Neural cell (in vitro differentiated cells): ENCODE results near the gene VPS8.

Experiments
- EP300 ChIP-seq: fragments of 450-650 bp; conservative IDR thresholded peaks from 2 replicates; pipeline ENCODE4 v1.6.1; 2014; ENCODE audit warnings: antibody characterized with exemption, mild to moderate bottlenecking, moderate library complexity; ENCODE audit not compliant: poor library complexity, severe bottlenecking
- EZH2 ChIP-seq: fragments of 200-600, 300-800 bp; shearing (Covaris generic), sonication (generic); IDR thresholded peaks from 2 replicates; pipeline ENCODE4 v1.6.1; 2014; ENCODE audit warnings: antibody characterized with exemption, low read length, borderline replicate concordance, mild to moderate bottlenecking; ENCODE audit not compliant: insufficient read depth, poor library complexity, severe bottlenecking
- RAD21 ChIP-seq: fragments of 450-650 bp; conservative IDR thresholded peaks from 2 replicates; pipeline ENCODE4 v1.6.1; 2014; ENCODE audit warnings: antibody characterized with exemption, mild to moderate bottlenecking, moderate library complexity
- TF ChIP-seq, protein P1 (sequence below): fragments of 450-650 bp; IDR thresholded peaks from 2 replicates; pipeline ENCODE4 v1.5.1; 2014; ENCODE audit warnings: antibody characterized with exemption, mild to moderate bottlenecking, moderate library complexity; ENCODE audit not compliant: poor library complexity, severe bottlenecking

DNA sequence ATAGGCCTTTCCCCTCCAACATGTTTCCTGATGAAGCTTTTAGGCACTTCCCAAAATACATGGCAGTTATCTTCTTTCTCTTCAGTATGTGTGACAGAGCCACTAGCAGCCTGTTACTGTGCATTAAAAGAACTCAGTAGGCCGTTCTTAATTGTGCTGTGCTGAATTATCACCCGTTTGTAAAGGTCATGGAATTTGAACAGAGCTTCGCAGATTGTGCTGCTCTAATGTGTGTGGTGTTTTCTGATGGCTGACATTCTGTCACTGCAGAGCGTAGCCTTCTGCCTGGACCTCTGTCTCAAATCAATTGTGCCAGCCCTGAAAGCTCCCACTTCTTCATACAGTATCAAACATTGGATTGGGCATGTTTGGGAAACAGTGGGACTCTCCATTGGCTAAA, 229.6 kb downstream of the VPS8 start:
- TF ChIP-seq, protein P1, sequence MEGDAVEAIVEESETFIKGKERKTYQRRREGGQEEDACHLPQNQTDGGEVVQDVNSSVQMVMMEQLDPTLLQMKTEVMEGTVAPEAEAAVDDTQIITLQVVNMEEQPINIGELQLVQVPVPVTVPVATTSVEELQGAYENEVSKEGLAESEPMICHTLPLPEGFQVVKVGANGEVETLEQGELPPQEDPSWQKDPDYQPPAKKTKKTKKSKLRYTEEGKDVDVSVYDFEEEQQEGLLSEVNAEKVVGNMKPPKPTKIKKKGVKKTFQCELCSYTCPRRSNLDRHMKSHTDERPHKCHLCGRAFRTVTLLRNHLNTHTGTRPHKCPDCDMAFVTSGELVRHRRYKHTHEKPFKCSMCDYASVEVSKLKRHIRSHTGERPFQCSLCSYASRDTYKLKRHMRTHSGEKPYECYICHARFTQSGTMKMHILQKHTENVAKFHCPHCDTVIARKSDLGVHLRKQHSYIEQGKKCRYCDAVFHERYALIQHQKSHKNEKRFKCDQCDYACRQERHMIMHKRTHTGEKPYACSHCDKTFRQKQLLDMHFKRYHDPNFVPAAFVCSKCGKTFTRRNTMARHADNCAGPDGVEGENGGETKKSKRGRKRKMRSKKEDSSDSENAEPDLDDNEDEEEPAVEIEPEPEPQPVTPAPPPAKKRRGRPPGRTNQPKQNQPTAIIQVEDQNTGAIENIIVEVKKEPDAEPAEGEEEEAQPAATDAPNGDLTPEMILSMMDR: no peak
- TF ChIP-seq RAD21 (no peak), EZH2 (no peak), EP300 (no peak)
